Bronchial epithelial cell (primary cell): Measurements from ENCODE around the gene SERPINA9. TPM values are rescaled to one million over a fixed set of nuclear protein-coding genes. Genes with fewer than 3 reads are reported as not detected.
"Not testable (repeated sequence)": the region's sequence is repeated elsewhere in the genome, so short reads cannot be mapped to it uniquely, and the experiment has no call there.

Source experiments
- DNase-seq: peaks from one replicate; pipeline ENCODE4 v3.0.0-alpha.2; 2010; ENCODE audit warnings: low read depth
- FAIRE-seq: peaks from 2 replicates; lab custom pipeline; 2011; peaks lifted over from hg19 to GRCh38; lab: Jason Lieb, UNC
- H3K27me3 ChIP-seq: 2 replicates; pipeline ENCODE4 v1.5.1; 2011; ENCODE audit warnings: low read length; ENCODE audit not compliant: control insufficient read depth, insufficient read depth
- H3K36me3 ChIP-seq: 2 replicates; pipeline ENCODE4 v1.5.1; 2011; ENCODE audit warnings: low read length; ENCODE audit not compliant: control insufficient read depth, insufficient read depth
- H3K4me3 ChIP-seq: 2 replicates; pipeline ENCODE4 v1.5.1; 2011; ENCODE audit warnings: mild to moderate bottlenecking, low read depth, low read length, control low read depth
- CTCF ChIP-seq: IDR thresholded peaks from 2 replicates; pipeline ENCODE4 v1.5.1; 2011; ENCODE audit warnings: mild to moderate bottlenecking, moderate library complexity, low read length, control low read depth, inconsistent platforms; ENCODE audit not compliant: insufficient read depth, severe bottlenecking
- total RNA-seq: library from RNA; depleted of rRNA; stranded (reverse); fragments of >200 nt; gene quantifications from 2 replicates; pipeline ENCODE4 v1.2.1, GENCODE V29; 2014

The SERPINA9 gene
- total RNA-seq, 1 donor from 2014 or later, result not detected

- TF ChIP-seq CTCF, result no peak
- H3K4me3 ChIP-seq, result no peak overlapping the region
- no peak for DNase-seq
- no peak for FAIRE-seq
- H3K36me3 ChIP-seq, result no peaks in the 10 kb centered on the region
- no peaks in the 10 kb centered on the region for H3K27me3 ChIP-seq
Measured at GRCh38 chr14:94517641-94518257, 41.8 kb upstream of the SERPINA9 start.

- Histone ChIP-seq H3K27me3 (no peaks in the 10 kb centered on the region), H3K36me3 (no peaks in the 10 kb centered on the region), H3K4me3 (no peak overlapping the region)
- FAIRE-seq (peak; percentile 7), DNase-seq (no peak)
- TF ChIP-seq CTCF, result no peak
Measured at GRCh38 chr14:94517248-94517640, 41.2 kb upstream of the SERPINA9 start.

- Histone ChIP-seq H3K27me3 (no peaks in the 10 kb centered on the region), H3K4me3 (no peak overlapping the region), H3K36me3 (no peaks in the 10 kb centered on the region)
- no peak for TF ChIP-seq CTCF
- DNase-seq (no peak), FAIRE-seq (no peak)
Measured at GRCh38 chr14:94515856-94516255, 39.9 kb upstream of the SERPINA9 start.

- Histone ChIP-seq H3K27me3 (no peaks in the 10 kb centered on the region), H3K36me3 (no peaks in the 10 kb centered on the region), H3K4me3 (no peak overlapping the region)
- FAIRE-seq (no peak), DNase-seq (no peak)
- TF ChIP-seq CTCF, result no peak
Measured at GRCh38 chr14:94515426-94515825, 39.4 kb upstream of the SERPINA9 start.

GRCh38 chr14:94514351-94514750, 38.4 kb upstream of the SERPINA9 start:
- DNase-seq (no peak), FAIRE-seq (no peak)
- no peaks in the 10 kb centered on the region for H3K36me3 ChIP-seq
- no peak overlapping the region for H3K4me3 ChIP-seq
- H3K27me3 ChIP-seq, result no peaks in the 10 kb centered on the region
- no peak for TF ChIP-seq CTCF

GRCh38 chr14:94510481-94510880, 34.5 kb upstream of the SERPINA9 start:
- H3K36me3 ChIP-seq, H3K4me3 ChIP-seq, FAIRE-seq, DNase-seq, H3K27me3 ChIP-seq: not testable (repeated sequence)
